ENCODE data around the gene RASAL1.
"Not testable (repeated sequence)": the region's sequence is repeated elsewhere in the genome, so short reads cannot be mapped to it uniquely, and the experiment has no call there.

The RASAL1 gene

GRCh38 chr12:113146999-113147398, 11.4 kb upstream of the RASAL1 start:
- no peak overlapping the region for H3K4me3 ChIP-seq (replicated peaks; ENCODE audit: low read depth, low read length)
- no peak for TF ChIP-seq CTCF (IDR thresholded peaks at IDR 0.05; ENCODE audit: low read depth, low read length, missing control alignments)
- no peak for DNase-seq (ENCODE audit: extremely low read depth, low read depth)

- TF ChIP-seq CTCF (IDR thresholded peaks at IDR 0.05; ENCODE audit: low read depth, low read length, missing control alignments): no peak
- no peak overlapping the region for H3K4me3 ChIP-seq (replicated peaks; ENCODE audit: low read depth, low read length)
- no peak for DNase-seq (ENCODE audit: extremely low read depth, low read depth)
Observed at GRCh38 chr12:113145720-113146551, 10.4 kb upstream of the RASAL1 start.

GRCh38 chr12:113144806-113145205, 9.2 kb upstream of the RASAL1 start:
- no peak overlapping the region for H3K4me3 ChIP-seq (replicated peaks; ENCODE audit: low read depth, low read length)
- DNase-seq (ENCODE audit: extremely low read depth, low read depth): no peak
- no peak for TF ChIP-seq CTCF (IDR thresholded peaks at IDR 0.05; ENCODE audit: low read depth, low read length, missing control alignments)

- no peak for TF ChIP-seq CTCF (IDR thresholded peaks at IDR 0.05; ENCODE audit: low read depth, low read length, missing control alignments)
- no peak for DNase-seq (ENCODE audit: extremely low read depth, low read depth)
- no peak overlapping the region for H3K4me3 ChIP-seq (replicated peaks; ENCODE audit: low read depth, low read length)
Observed at GRCh38 chr12:113143959-113144358, 8.4 kb upstream of the RASAL1 start.

GRCh38 chr12:113142886-113143332, 7.3 kb upstream of the RASAL1 start:
- no peak for TF ChIP-seq CTCF (IDR thresholded peaks at IDR 0.05; ENCODE audit: low read depth, low read length, missing control alignments)

GRCh38 chr12:113142173-113142885, 6.8 kb upstream of the RASAL1 start:
- no peak for TF ChIP-seq CTCF (IDR thresholded peaks at IDR 0.05; ENCODE audit: low read depth, low read length, missing control alignments)
- no peak overlapping the region for H3K4me3 ChIP-seq (replicated peaks; ENCODE audit: low read depth, low read length)
- DNase-seq (ENCODE audit: extremely low read depth, low read depth): no peak

More at GRCh38 chr12:113142886-113143332, 7.3 kb upstream of the RASAL1 start:
- no peak for DNase-seq (ENCODE audit: extremely low read depth, low read depth)
- no peak overlapping the region for H3K4me3 ChIP-seq (replicated peaks; ENCODE audit: low read depth, low read length)

DNA sequence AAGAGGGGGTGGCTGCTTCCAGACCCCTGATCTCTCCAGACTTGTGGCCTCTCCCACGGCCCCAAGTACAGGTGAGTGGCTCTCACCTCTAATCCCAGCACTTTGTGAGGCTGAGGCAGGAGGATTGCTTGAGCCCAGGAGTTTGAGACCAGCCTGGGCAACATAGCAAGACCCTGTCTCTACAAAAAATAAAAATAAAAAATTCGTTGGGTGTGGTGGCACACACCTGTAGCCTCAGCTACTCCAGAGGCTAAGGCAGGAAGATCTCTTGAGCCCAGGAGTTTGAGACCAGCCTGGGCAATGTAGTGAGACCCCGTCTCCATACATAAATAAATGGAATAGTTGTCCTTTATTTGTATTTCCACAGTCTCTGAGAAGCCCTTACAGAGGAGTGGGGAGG, 6.2 kb upstream of the RASAL1 start:
- not testable (repeated sequence) for H3K4me3 ChIP-seq (replicated peaks; ENCODE audit: low read depth, low read length); DNase-seq (ENCODE audit: extremely low read depth, low read depth)

Measured in HFF-Myc (cell line).